K562 (cell line): ENCODE results near the gene RHEB. TPM values are rescaled to one million over a fixed set of nuclear protein-coding genes. Genes with fewer than 3 reads are reported as not detected.

Experiments
- ATAC-seq: fragments of 200-7000 bp; cut with Tn5 transposase; 3 replicates; pipeline ENCODE4 v1.9.1; 2020; ENCODE audit warnings: moderate library complexity
- BruUV-seq: library from RNA; stranded (reverse); fragments of 400-500 nt; replicated peaks from 2 replicates; lab custom pipeline; 2021; lab: Mats Ljungman, UMichigan
- CTCF ChIA-PET: fragments of 300-600 bp; formaldehyde crosslinking; extraction: SDS; loops from one replicate; lab custom pipeline; 2021; ENCODE audit warnings: low intra/inter-chr PET ratio; lab: Yijun Ruan, JAX
- POLR2A ChIA-PET: fragments of 300-600, 350-650 bp; sonication (Branson Sonifier 250); formaldehyde crosslinking; extraction: SDS; loops from one replicate; lab custom pipeline; 2021; ENCODE audit warnings: antibody characterized with exemption, inconsistent platforms; lab: Yijun Ruan, JAX
- DNase-seq, 4 experiments: peaks; one replicate each; pipeline versions ENCODE4 v3.0.0 to v3.0.0-alpha.2; 2011 to 2018; ENCODE audit warnings: low spot score in 3 of 4, mixed read lengths in 3 of 4; ENCODE audit errors: extremely low read depth in 1 of 4
- FAIRE-seq: peaks from 2 replicates; lab custom pipeline; 2011; peaks lifted over from hg19 to GRCh38; lab: Jason Lieb, UNC
- H2AFZ ChIP-seq: 2 replicates; pipeline ENCODE4 v1.6.0; 2011; ENCODE audit warnings: low read depth, low read length, control low read depth, inconsistent platforms
- H3K27ac ChIP-seq: fragments of 200-600 bp; 3 replicates; pipeline ENCODE4 v1.8.0; 2011; ENCODE audit warnings: low read depth, mild to moderate bottlenecking, control low read depth, inconsistent platforms, low read length, moderate library complexity, mixed read lengths; ENCODE audit errors: extremely low read depth
- H3K27me3 ChIP-seq, 2 experiments: fragments of 300-600 bp in 1 of 2; 2 replicates in 1 of 2; 3 replicates in 1 of 2; pipeline versions ENCODE4 v1.6.0 to v1.8.0; 2011; ENCODE audit warnings: inconsistent platforms in 2 of 2, low read length in 2 of 2, mild to moderate bottlenecking in 1 of 2, mixed read lengths in 1 of 2, moderate library complexity in 1 of 2; ENCODE audit not compliant: control insufficient read depth in 2 of 2, insufficient read depth in 2 of 2
- H3K36me3 ChIP-seq: fragments of 300-600 bp; 3 replicates; pipeline ENCODE4 v1.8.0; 2011; ENCODE audit warnings: mild to moderate bottlenecking, low read length, inconsistent platforms; ENCODE audit not compliant: control insufficient read depth, insufficient read depth
- H3K4me1 ChIP-seq, 2 experiments: fragments of 200-600 bp in 1 of 2; replicated peaks in 1 of 2; 2 replicates in 1 of 2; 3 replicates in 1 of 2; pipeline versions ENCODE4 v1.5.1 to v1.8.0; 2011; ENCODE audit warnings: inconsistent platforms in 2 of 2, low read length in 2 of 2, mild to moderate bottlenecking in 1 of 2, mixed read lengths in 1 of 2, moderate library complexity in 1 of 2; ENCODE audit not compliant: control insufficient read depth in 2 of 2, insufficient read depth in 2 of 2
- H3K4me2 ChIP-seq: 2 replicates; pipeline ENCODE4 v1.6.1; 2011; ENCODE audit warnings: low read length, control low read depth, inconsistent platforms, mixed read lengths; ENCODE audit not compliant: insufficient read depth
- H3K4me3 ChIP-seq: fragments of 200-600 bp; sonication (generic), shearing (Covaris generic); 2 replicates; pipeline ENCODE4 v1.5.1; 2016; ENCODE audit warnings: control low read depth, inconsistent platforms
- H3K79me2 ChIP-seq: fragments of 200-600 bp; 3 replicates; pipeline ENCODE4 v1.8.0; 2011; ENCODE audit warnings: low read length, inconsistent platforms; ENCODE audit not compliant: control insufficient read depth, insufficient read depth
- H3K9ac ChIP-seq, 2 experiments: 2 replicates each; pipeline versions ENCODE4 v1.6.0 to v1.6.1; 2011; ENCODE audit warnings: low read depth in 2 of 2, low read length in 2 of 2, control low read depth in 1 of 2, inconsistent platforms in 1 of 2, mild to moderate bottlenecking in 1 of 2, mixed read lengths in 1 of 2; ENCODE audit not compliant: insufficient read depth in 1 of 2
- H3K9me1 ChIP-seq: one replicate; pipeline ENCODE4 v1.6.0; 2011; ENCODE audit warnings: inconsistent platforms, mild to moderate bottlenecking, low read length, moderate library complexity; ENCODE audit not compliant: control insufficient read depth, insufficient read depth
- H3K9me3 ChIP-seq: replicated peaks from 2 replicates; pipeline ENCODE4 v1.5.1; 2011; ENCODE audit warnings: low read depth, low read length, inconsistent platforms; ENCODE audit not compliant: control insufficient read depth, insufficient read depth
- H4K20me1 ChIP-seq: replicated peaks from 2 replicates; pipeline ENCODE4 v1.6.1; 2011; ENCODE audit warnings: low read length, inconsistent platforms, mixed read lengths; ENCODE audit not compliant: control insufficient read depth, insufficient read depth
- CEBPG ChIP-seq, 3 experiments: fragments of 200-800 bp in 1 of 3; sonication (Bioruptor generic) in 1 of 3; sonication (generic) in 1 of 3; formaldehyde crosslinking in 1 of 3; IDR thresholded peaks in 2 of 3; conservative IDR thresholded peaks in 1 of 3; 2 replicates each; pipeline versions ENCODE4 v1.6.1 to v1.8.0; 2016 to 2022; ENCODE audit warnings: missing compliant biosample characterization in 2 of 3, missing genetic modification characterization in 2 of 3, mild to moderate bottlenecking in 1 of 3, missing genetic modification reagents in 1 of 3
- ESRRB ChIP-seq: fragments of 250-450 bp; sonication (Bioruptor Pico); IDR thresholded peaks from 2 replicates; pipeline ENCODE4 v1.5.0; 2020; ENCODE audit warnings: mild to moderate bottlenecking, moderate library complexity, borderline replicate concordance
- POLR2A ChIP-seq: fragments of 450-650 bp; conservative IDR thresholded peaks from 2 replicates; pipeline ENCODE4 v1.6.1; 2016
- POLR2AphosphoS5 ChIP-seq: IDR thresholded peaks from 2 replicates; pipeline ENCODE4 v1.6.1; 2011; ENCODE audit warnings: mild to moderate bottlenecking, low read depth, low read length, moderate library complexity; ENCODE audit not compliant: control insufficient read depth, insufficient read depth
- SOX6 ChIP-seq: fragments of 450-650 bp; IDR thresholded peaks from 2 replicates; pipeline ENCODE4 v1.6.1; 2014; ENCODE audit warnings: mild to moderate bottlenecking
- WGBS: fragments of 100-300 bp; shearing (Covaris generic); methylation state at CpG from one replicate; pipeline ENCODE4 v1.1.6; 2016; ENCODE audit warnings: low coverage, mixed read lengths; ENCODE audit not compliant: insufficient coverage; ENCODE audit errors: missing lambda C conversion rate; 5-methylcytosine and 5-hydroxymethylcytosine counted together
- in situ Hi-C: fragments of 300-500 bp; cut with MboI; formaldehyde crosslinking; loops from 4 replicates; pipeline ENCODE4 v1.15.0; 2018; ENCODE audit warnings: inconsistent platforms, mixed read lengths
- intact Hi-C: fragments of 100-400 bp; cut with micrococcal nuclease; formaldehyde crosslinking; loops from 2 replicates; pipeline ENCODE4 v1.14.2; 2022
- polyA plus RNA-seq, 8 experiments: library from polyadenylated mRNA; depleted of rRNA in 4 of 8; stranded (reverse) in 5 of 8; unstranded in 3 of 8; fragments of >200 nt; fragmentation: Nextera tagmentation in 2 of 8; fragmentation: Illumina TruSeq in 1 of 8; extraction: Ambion mirVana in 2 of 8; extraction: Trizol in 1 of 8; gene quantifications; 2 replicates each; pipeline versions ENCODE4 v1.2.1 to v1.2.3, GENCODE V29; 2011 to 2014; ENCODE audit warnings: inconsistent platforms in 1 of 8, missing spikeins in 1 of 8
- total RNA-seq, 7 experiments: library from RNA; depleted of rRNA in 6 of 7; stranded (reverse); fragments of >200 nt in 6 of 7; fragmentation: Illumina TruSeq in 2 of 7; extraction: Trizol in 2 of 7; gene quantifications; 2 replicates each; pipeline versions ENCODE4 v1.2.1 to v1.2.3, GENCODE V29; 2011 to 2021; ENCODE audit warnings: low replicate concordance in 1 of 7
- TF ChIP-seq, protein P1 (sequence below): IDR thresholded peaks from 3 replicates; pipeline ENCODE4 v1.6.1; 2011; ENCODE audit warnings: borderline replicate concordance, mild to moderate bottlenecking; ENCODE audit not compliant: insufficient read length, insufficient read depth
- TF ChIP-seq, protein P2 (sequence below): fragments of 450-650 bp; IDR thresholded peaks from 2 replicates; pipeline ENCODE4 v1.6.1; 2018; ENCODE audit warnings: mild to moderate bottlenecking, low read depth; ENCODE audit not compliant: partially characterized antibody
- TF ChIP-seq, protein P3 (sequence below): sonication (generic); formaldehyde crosslinking; IDR thresholded peaks from 2 replicates; pipeline ENCODE4 v1.8.1; 2023; ENCODE audit warnings: mild to moderate bottlenecking, missing genetic modification reagents
- TF ChIP-seq, protein P4 (sequence below), 2 experiments: fragments of 450-650 bp in 1 of 2; sonication (generic) in 1 of 2; formaldehyde crosslinking in 1 of 2; IDR thresholded peaks in 1 of 2; conservative IDR thresholded peaks in 1 of 2; 2 replicates each; pipeline versions ENCODE4 v1.6.1 to v1.8.1; 2016 to 2023; ENCODE audit warnings: mild to moderate bottlenecking in 2 of 2, moderate library complexity in 2 of 2, inconsistent platforms in 1 of 2, missing genetic modification reagents in 1 of 2

RHEB gene
- total and polyA plus RNA-seq, 9 of the 15 experiments (the other 6 are each of a cell fraction or from before 2014, with no cell fraction given): 28.5 to 249 (median 182) TPM

DNA sequence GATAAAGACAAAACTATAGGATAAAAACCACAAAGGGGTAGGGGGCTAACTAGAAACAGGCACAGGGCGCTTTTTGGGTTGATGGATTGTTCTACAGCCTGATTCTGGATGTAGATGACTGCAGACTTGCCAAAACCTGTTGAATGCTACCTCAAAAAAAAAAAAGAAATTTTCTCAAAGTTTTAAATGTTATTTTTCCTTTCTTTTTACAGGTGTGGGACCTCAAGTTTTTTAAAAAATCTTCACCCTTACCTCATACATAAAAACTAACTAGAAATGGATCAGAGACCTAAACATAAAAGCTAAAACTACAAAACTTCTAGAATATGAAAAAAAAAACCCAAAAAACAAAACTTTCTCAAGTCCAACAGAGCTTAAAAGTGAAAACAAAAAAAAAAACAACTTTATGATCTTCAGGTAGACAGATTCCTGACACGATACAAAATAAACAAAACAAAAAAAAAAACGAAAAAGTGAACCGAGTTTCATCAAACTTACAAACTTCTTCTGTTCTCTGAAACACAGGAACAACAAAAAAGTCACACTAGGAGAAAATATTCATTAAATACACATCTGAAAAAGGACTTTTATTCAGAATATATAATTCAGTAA lies 14.9 kb downstream of the RHEB start (continued):
- TF ChIP-seq, protein P1, sequence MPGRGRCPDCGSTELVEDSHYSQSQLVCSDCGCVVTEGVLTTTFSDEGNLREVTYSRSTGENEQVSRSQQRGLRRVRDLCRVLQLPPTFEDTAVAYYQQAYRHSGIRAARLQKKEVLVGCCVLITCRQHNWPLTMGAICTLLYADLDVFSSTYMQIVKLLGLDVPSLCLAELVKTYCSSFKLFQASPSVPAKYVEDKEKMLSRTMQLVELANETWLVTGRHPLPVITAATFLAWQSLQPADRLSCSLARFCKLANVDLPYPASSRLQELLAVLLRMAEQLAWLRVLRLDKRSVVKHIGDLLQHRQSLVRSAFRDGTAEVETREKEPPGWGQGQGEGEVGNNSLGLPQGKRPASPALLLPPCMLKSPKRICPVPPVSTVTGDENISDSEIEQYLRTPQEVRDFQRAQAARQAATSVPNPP: no peak
- TF ChIP-seq, protein P2, sequence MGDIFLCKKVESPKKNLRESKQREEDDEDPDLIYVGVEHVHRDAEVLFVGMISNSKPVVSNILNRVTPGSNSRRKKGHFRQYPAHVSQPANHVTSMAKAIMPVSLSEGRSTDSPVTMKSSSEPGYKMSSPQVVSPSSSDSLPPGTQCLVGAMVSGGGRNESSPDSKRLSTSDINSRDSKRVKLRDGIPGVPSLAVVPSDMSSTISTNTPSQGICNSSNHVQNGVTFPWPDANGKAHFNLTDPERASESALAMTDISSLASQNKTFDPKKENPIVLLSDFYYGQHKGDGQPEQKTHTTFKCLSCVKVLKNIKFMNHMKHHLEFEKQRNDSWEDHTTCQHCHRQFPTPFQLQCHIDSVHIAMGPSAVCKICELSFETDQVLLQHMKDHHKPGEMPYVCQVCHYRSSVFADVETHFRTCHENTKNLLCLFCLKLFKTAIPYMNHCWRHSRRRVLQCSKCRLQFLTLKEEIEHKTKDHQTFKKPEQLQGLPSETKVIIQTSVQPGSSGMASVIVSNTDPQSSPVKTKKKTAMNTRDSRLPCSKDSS: peak; percentile 23

DNA sequence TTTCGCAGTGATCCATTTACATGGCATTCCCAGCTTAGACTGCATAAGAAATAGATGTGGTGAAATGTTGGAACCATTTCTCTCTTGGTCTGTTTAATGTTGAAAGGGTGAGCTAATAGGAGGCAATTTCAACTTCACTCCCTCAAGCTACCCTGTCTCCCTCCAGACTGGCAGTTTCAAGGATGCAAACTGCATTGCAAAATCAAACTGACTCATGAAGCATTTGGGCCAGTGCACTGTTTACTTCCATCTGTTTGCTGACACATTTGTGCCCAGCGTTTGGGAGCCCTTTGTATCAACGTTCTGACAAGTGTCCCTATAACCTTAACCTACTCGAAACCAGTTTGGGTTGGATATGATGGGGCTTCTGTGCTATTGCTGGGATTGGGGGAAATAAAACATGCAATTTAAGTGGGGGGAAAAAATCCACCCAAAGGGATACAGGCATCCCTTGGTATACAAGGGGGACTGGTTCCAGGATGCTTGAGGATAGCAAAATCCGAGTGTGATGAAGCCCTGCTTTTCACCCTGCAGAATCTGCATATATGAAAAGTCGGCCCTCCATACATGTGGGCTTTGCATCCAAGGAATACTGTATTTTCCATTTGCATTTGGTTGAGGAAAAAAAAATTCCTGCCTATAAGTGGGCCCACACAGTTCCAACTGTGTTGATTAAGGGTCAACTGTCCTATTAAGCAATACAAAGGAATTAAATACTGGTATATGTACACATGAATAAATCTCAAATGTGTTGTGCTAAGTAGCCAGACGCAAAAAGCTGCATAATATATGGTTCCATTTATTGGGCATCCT lies 15.6 kb downstream of the RHEB start:
- no peak overlapping the region for H3K4me2 ChIP-seq
- DNase-seq (no peak), FAIRE-seq (no peak), ATAC-seq (no peak)
- no peak overlapping the region for H3K27ac ChIP-seq
- peaks cover 52% of the 10 kb centered on the region for H4K20me1 ChIP-seq
- no TSS peak for BruUV-seq
- WGBS: 80% methylated on average over 7 of the region's 7 CpGs
- POLR2A ChIA-PET: interaction anchor here (0.6 to 6.2 kb wide), 3 partner anchors 10 to 1292 kb away, joined by 5 to 71 read pairs (median 8); partner anchors contain the start of gene RHEB
- H3K9ac ChIP-seq: no peak overlapping the region
- peaks cover 100% of the 10 kb centered on the region for H3K79me2 ChIP-seq
- CTCF ChIA-PET: no interaction called here
- TF ChIP-seq CEBPG (CRISPR knock-in tag; IDR thresholded peaks at IDR 0.05) (no peak), CEBPG (tag; conservative IDR thresholded peaks at IDR 0.05 in 1 of 2, IDR thresholded peaks at IDR 0.05 in 1 of 2) (peak in 1 of 2 experiments; percentile 45; a peak in 1 of 4 replicates), POLR2A (0 out of 2 replicates have a peak, but pooled peaks have one; percentile 1), ESRRB (CRISPR knock-in tag) (no peak), SOX6 (no peak), POLR2AphosphoS5 (0 out of 2 replicates have a peak, but pooled peaks have one; percentile 38)
- TF ChIP-seq, protein P3, sequence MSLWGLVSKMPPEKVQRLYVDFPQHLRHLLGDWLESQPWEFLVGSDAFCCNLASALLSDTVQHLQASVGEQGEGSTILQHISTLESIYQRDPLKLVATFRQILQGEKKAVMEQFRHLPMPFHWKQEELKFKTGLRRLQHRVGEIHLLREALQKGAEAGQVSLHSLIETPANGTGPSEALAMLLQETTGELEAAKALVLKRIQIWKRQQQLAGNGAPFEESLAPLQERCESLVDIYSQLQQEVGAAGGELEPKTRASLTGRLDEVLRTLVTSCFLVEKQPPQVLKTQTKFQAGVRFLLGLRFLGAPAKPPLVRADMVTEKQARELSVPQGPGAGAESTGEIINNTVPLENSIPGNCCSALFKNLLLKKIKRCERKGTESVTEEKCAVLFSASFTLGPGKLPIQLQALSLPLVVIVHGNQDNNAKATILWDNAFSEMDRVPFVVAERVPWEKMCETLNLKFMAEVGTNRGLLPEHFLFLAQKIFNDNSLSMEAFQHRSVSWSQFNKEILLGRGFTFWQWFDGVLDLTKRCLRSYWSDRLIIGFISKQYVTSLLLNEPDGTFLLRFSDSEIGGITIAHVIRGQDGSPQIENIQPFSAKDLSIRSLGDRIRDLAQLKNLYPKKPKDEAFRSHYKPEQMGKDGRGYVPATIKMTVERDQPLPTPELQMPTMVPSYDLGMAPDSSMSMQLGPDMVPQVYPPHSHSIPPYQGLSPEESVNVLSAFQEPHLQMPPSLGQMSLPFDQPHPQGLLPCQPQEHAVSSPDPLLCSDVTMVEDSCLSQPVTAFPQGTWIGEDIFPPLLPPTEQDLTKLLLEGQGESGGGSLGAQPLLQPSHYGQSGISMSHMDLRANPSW (CRISPR knock-in tag): no peak
- TF ChIP-seq, protein P4, sequence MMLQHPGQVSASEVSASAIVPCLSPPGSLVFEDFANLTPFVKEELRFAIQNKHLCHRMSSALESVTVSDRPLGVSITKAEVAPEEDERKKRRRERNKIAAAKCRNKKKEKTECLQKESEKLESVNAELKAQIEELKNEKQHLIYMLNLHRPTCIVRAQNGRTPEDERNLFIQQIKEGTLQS (IDR thresholded peaks at IDR 0.05): 0 out of 2 replicates have a peak, but pooled peaks have one; percentile 14
- TF ChIP-seq, protein P4 (CRISPR knock-in tag; conservative IDR thresholded peaks at IDR 0.05): no peak
- H3K4me1 ChIP-seq: peaks cover 10 to 17% of the 10 kb centered on the region in 2 experiments; a peak in 4 of 5 replicates
- peaks cover 4% of the 10 kb centered on the region; the same call in 2 of the 3 replicates for H3K36me3 ChIP-seq
- H3K9me1 ChIP-seq: peaks cover 17% of the 10 kb centered on the region
- no peaks in the 10 kb centered on the region for H3K27me3 ChIP-seq
- no peak overlapping the region for H3K4me3 ChIP-seq
- no peaks in the 10 kb centered on the region for H3K9me3 ChIP-seq
- in situ Hi-C loops: no loop called here
- intact Hi-C loops: no loop called here
- no peak overlapping the region for H2AFZ ChIP-seq
